NT2/D1 (cell line): ENCODE measurements around the gene IPMK.

Source experiments
- YY1 ChIP-seq: IDR thresholded peaks from 2 replicates; pipeline ENCODE4 v1.6.1; 2011; ENCODE audit not compliant: insufficient read length, insufficient read depth
- ZNF274 ChIP-seq: IDR thresholded peaks from 2 replicates; pipeline ENCODE4 v1.6.1; 2011; ENCODE audit warnings: mild to moderate bottlenecking, low read depth, low read length

DNA sequence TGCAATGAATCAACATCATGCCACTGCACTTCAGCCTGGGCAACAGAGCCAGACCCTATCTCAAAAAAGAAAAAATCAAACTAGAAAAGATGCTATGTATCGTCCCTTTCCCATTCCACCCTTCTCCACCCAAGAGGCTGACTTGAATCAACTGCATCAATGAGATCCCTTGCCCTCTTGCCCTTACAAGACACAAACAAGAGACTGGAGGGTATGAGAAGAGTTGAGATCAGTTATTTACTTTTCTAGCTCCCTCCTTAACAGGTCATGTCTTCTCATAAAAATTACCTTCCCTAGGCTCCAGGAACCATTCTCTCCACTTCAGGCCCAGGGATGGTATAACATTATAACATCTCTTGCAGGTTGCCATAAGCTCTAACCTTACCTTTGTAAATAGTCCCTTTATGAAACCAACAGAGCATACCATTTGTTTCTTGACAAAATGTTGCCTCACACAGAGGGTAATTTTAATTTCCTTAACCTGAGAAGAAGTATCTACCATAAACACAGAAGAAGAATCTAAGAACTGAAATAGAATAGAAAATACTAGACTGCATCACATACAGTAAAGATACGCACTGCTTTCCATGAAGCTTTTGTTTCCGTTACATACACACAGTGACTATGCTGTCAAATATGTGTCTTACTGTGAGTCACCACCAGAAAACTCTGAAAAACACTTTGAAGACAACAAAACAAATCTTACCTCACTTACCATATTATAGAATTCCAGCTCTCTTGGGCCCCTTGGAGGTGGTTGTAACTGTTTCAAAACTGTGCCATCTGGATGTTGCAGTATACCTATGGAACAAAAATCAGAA lies 30.5 kb downstream of the IPMK start:
- TF ChIP-seq YY1, result no peak
- TF ChIP-seq ZNF274, result no peak
